HG03196 (cell line): Measurements from ENCODE around the gene LRRN3.
A peak's percentile ranks its signal among the peaks of the same experiment; 100 is the strongest.

ENCODE experiments used
- ATAC-seq: cut with Tn5 transposase; IDR thresholded peaks from one replicate; pipeline ENCODE4 v1.9.1; 2021; ENCODE audit not compliant: unreplicated experiment

The LRRN3 gene

GRCh38 chr7:111104710-111105109 is 13.8 kb downstream of the LRRN3 start:
- ATAC-seq = no peak

GRCh38 chr7:111105269-111105668 is 14.3 kb downstream of the LRRN3 start:
- ATAC-seq = no peak

- ATAC-seq = no peak
These were observed 16.7 kb downstream of the LRRN3 start for GRCh38 chr7:111107579-111107978.

DNA sequence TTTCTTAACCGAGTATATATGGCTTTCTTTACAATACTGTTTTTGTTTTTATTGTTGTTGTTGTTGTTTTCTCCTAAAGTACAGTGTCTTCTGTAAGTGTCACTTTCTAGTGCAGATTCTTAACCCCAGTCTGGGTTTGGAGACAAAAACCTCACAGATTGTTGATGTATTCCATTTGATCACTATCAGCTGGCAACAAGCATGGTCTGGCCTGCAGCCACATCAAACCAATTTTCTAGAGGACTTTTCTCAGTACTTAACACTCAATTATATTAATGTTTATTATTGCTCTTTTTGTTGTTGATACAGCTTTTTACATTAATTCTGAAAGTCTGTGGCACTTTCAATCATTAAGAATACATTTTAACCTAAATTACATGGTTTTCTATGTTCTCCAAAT is 17.1 kb downstream of the LRRN3 start:
- ATAC-seq = no peak

GRCh38 chr7:111108496-111108895 is 17.6 kb downstream of the LRRN3 start:
- no peak for ATAC-seq

GRCh38 chr7:111112439-111112838 is 21.5 kb downstream of the LRRN3 start:
- ATAC-seq = no peak

- ATAC-seq = no peak
These were observed 22.5 kb downstream of the LRRN3 start for GRCh38 chr7:111113263-111114017.

GRCh38 chr7:111115966-111116365 is 25.0 kb downstream of the LRRN3 start:
- no peak for ATAC-seq

- no peak for ATAC-seq
These were observed 36.1 kb downstream of the LRRN3 start for GRCh38 chr7:111126987-111127386.

- ATAC-seq = no peak
These were observed 38.5 kb downstream of the LRRN3 start for GRCh38 chr7:111129435-111129834.

GRCh38 chr7:111132833-111133232 is 41.9 kb downstream of the LRRN3 start:
- ATAC-seq = no peak

DNA sequence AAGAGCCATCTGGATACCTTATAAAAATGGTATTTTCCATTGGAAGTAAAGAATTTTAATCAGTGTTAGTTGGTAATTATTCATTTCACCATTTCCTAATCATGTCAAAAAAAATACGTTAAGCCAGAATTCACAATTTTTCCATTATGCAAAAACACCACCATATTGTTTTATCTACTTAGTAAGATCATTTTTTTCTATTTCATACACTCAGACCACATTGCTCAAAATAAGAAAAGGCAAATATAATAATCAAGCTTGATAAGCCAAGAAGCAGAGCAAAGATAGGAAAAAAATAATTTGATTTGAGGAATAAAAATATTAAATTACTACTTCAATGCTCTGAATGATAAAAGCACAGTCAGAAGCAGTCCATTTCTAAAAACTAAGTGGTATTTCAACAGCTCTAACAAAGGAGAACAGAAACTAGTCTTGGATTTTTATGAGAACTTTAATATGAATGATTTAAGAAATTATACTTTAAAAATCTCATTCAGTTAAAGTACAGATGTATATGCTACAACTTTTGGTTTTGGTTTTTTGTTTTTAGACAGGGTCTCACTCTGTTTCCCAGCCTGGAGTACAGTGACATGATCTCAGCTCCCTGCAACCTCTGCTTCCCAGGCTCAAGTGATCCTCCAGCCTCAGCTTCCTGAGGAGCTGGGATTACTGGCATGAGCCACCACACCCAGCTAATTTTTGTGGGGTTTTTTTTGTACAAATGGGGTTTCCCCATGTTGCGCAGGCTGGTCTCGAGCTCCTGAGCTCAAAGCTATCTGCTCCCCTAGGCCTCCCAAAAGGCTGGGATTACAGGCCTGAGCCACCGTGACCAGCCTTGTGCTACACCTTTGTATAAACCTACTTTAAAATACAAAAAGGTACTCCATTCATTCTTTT is 46.6 kb downstream of the LRRN3 start:
- peak; percentile 74 for ATAC-seq

DNA sequence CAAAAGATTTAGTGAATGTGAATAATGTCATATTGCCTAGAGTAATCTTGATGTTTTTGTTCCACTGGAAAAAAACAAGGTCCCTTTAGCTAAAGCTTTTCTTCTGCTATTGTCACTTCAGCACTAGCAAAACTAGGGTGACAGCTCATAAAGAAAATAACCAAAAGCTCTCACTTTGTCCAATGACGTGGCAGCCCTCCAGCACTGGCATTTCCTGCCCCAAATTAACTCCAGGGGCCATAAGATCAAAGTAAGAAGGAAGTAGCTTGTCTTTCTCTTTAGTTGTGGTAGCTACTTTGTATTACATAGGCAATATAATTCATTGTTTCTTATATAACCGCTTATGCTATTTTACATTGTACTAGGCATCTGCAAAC is 47.3 kb downstream of the LRRN3 start:
- peak; percentile 99 for ATAC-seq

DNA sequence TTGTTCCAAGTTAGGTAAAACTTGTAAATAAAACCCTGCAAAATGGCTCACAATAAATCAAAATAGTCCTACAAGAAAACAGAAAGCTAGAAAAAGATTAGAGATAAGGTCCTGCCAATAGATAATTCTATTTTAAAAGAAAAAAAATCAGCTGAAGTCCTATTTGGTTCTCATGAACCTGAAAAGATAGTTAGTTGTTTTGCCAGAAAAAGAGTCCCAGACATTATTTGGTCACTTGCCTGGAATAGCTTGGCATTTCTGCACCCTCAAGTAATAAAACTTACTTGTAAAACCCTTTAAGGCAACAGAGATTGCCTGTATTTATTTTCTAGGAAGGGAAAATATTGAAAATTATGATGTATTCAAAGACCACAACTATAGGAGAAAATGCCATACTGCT is 47.7 kb downstream of the LRRN3 start:
- no peak for ATAC-seq

GRCh38 chr7:111140091-111140865 is 49.4 kb downstream of the LRRN3 start:
- ATAC-seq = no peak

- no peak for ATAC-seq
These were observed 54.5 kb downstream of the LRRN3 start for GRCh38 chr7:111145472-111145871.

- no peak for ATAC-seq
These were observed 55.2 kb downstream of the LRRN3 start for GRCh38 chr7:111146136-111146535.

DNA sequence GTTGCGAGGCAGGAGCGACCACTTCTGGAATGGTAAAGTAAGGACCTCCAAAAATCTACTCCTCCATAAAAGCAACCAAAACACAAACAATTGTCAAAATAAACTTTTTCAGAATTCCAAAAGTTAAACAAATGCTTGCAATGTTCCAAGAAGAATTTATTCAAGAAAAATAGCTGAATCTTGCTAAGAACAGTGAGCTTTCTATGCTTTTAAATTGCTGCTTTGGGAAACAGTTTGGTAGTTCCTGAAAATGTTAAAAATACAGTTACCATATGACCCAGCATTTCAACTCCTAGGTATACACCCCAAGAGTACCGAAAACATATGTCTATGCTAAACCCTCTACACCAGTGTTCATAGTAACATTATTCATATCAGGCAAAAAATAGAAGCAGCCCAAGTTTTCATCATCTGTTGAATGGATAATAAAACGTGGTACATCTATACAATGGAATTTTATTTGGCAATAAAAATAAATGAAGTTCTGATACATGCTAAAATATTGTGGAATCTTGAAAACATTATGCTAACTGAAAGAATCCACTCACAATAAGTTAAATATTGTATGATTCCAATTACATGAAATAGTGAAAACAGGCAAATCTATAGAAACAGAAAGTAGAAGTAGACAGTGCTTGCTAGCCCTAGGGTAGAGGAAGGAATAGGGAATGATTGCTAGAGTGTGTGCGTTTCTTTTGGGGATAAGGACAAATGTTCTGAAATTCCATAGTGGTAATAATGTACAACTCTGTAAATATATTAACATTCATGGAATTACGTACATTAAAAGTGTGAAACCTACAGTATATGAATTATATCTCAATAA is 57.0 kb downstream of the LRRN3 start:
- peak; percentile 65 for ATAC-seq

DNA sequence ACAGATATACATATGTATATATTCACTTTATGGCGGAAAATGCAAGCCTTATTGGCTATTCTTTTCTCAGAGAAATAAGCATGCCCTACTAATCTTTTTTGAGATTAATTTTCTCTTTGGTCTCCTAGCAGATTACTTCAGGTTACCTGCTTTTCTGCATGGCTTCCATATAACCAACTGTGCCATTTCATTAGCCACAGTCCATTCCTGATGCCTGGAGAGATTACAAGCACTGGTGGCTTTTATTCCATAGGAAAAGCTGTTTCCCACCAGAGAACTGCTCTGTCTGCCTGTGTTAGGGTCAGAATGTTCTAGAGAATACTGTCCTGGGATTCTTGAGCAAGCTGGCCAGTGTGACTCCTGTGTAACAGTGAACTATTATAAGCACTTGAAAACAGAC is 59.8 kb downstream of the LRRN3 start:
- no peak for ATAC-seq

- ATAC-seq = no peak
These were observed 68.5 kb downstream of the LRRN3 start for GRCh38 chr7:111159426-111159825.

DNA sequence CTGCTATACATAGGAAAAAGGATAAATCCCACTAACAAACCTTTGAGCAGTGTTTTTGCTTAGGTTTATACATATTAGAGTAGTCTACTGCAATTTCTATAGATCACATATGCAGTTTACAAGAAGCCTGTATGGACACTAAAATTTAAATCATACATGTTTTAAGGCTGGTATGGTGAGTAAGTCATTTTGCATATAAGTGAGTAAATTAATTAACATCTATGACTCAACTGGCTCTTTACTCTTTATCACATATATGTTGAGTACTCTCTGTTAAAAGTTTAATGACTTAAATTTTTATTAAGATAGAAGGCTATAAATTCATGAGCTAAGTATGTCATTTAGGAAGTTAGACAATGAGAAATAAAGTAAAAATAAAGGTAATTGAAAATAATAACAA is 69.4 kb downstream of the LRRN3 start:
- no peak for ATAC-seq
